HepG2 (cell line): Measurements from ENCODE around the gene PSD4. TPM values are rescaled to one million over a fixed set of nuclear protein-coding genes. Genes with fewer than 3 reads are reported as not detected.

Source experiments
- ATAC-seq: fragments of 200-7000 bp; cut with Tn5 transposase; 3 replicates; pipeline ENCODE4 v1.9.1; 2020; ENCODE audit warnings: mild to moderate bottlenecking, moderate library complexity
- BruUV-seq: library from RNA; stranded (reverse); fragments of 400-500 nt; replicated peaks from 2 replicates; lab custom pipeline; 2021; lab: Mats Ljungman, UMichigan
- CTCF ChIA-PET: fragments of 300-600 bp; formaldehyde crosslinking; extraction: SDS; loops from one replicate; lab custom pipeline; 2021; ENCODE audit warnings: low total read pairs, inconsistent platforms, low intra/inter-chr PET ratio; lab: Yijun Ruan, JAX
- POLR2A ChIA-PET: fragments of 350-600 bp; sonication (Branson Sonifier 250); formaldehyde crosslinking; loops from one replicate; lab custom pipeline; 2020; ENCODE audit warnings: antibody characterized with exemption, inconsistent platforms; lab: Yijun Ruan, JAX
- DNase-seq: peaks from one replicate; pipeline ENCODE4 v3.0.0-alpha.2; 2015; ENCODE audit warnings: low spot score
- FAIRE-seq: peaks from 3 replicates; lab custom pipeline; 2011; peaks lifted over from hg19 to GRCh38; lab: Jason Lieb, UNC
- H2AFZ ChIP-seq: one replicate; pipeline ENCODE4 v1.6.1; 2011; ENCODE audit warnings: low read length, inconsistent platforms
- H3K27ac ChIP-seq: fragments of 300-600 bp; 3 replicates; pipeline ENCODE4 v1.8.0; 2011; ENCODE audit warnings: mixed run types, mild to moderate bottlenecking, mixed read lengths, low read length, inconsistent platforms; ENCODE audit not compliant: insufficient read depth; ENCODE audit errors: extremely low read length
- H3K27me3 ChIP-seq, 2 experiments: fragments of 200-600 bp in 1 of 2; 2 replicates in 1 of 2; 3 replicates in 1 of 2; pipeline versions ENCODE4 v1.6.0 to v1.8.0; 2011; ENCODE audit warnings: low read length in 2 of 2, mild to moderate bottlenecking in 2 of 2, moderate library complexity in 2 of 2, inconsistent platforms in 1 of 2; ENCODE audit not compliant: insufficient read depth in 2 of 2, control insufficient read depth in 1 of 2
- H3K36me3 ChIP-seq, 2 experiments: fragments of 200-600 bp in 1 of 2; replicated peaks in 1 of 2; 2 replicates in 1 of 2; 3 replicates in 1 of 2; pipeline versions ENCODE4 v1.5.1 to v1.8.0; 2011; ENCODE audit warnings: low read length in 2 of 2, inconsistent platforms in 1 of 2; ENCODE audit not compliant: insufficient read depth in 2 of 2, control insufficient read depth in 1 of 2
- H3K4me1 ChIP-seq: 2 replicates; pipeline ENCODE4 v1.5.1; 2012; ENCODE audit warnings: low read length, inconsistent platforms; ENCODE audit not compliant: insufficient read depth
- H3K4me2 ChIP-seq: 2 replicates; pipeline ENCODE4 v1.6.0; 2011; ENCODE audit warnings: low read depth, low read length, inconsistent platforms
- H3K4me3 ChIP-seq, 3 experiments: fragments of 200-600 bp in 1 of 3; sonication (generic), shearing (Covaris generic) in 1 of 3; replicated peaks in 1 of 3; 2 replicates each; pipeline ENCODE4 v1.5.1; 2011 to 2016; ENCODE audit warnings: low read length in 3 of 3, inconsistent platforms in 2 of 3, low read depth in 2 of 3, mild to moderate bottlenecking in 2 of 3, control low read depth in 1 of 3, mixed read lengths in 1 of 3; ENCODE audit not compliant: insufficient read depth in 1 of 3
- H3K79me2 ChIP-seq: one replicate; pipeline ENCODE4 v1.6.1; 2011; ENCODE audit warnings: low read length, inconsistent platforms; ENCODE audit not compliant: insufficient read depth
- H3K9ac ChIP-seq: 2 replicates; pipeline ENCODE4 v1.6.0; 2011; ENCODE audit warnings: mild to moderate bottlenecking, low read depth, low read length, inconsistent platforms; ENCODE audit not compliant: insufficient read depth
- H3K9me3 ChIP-seq: 2 replicates; pipeline ENCODE4 v1.5.1; 2012; ENCODE audit warnings: mild to moderate bottlenecking, low read length
- H4K20me1 ChIP-seq: 2 replicates; pipeline ENCODE4 v1.6.0; 2011; ENCODE audit warnings: inconsistent platforms, mild to moderate bottlenecking, low read length, moderate library complexity; ENCODE audit not compliant: insufficient read depth
- FOXO4 ChIP-seq: sonication (generic); formaldehyde crosslinking; conservative IDR thresholded peaks from 2 replicates; pipeline ENCODE4 v1.8.1; 2023; ENCODE audit warnings: missing genetic modification reagents
- HMG20B ChIP-seq: conservative IDR thresholded peaks from 2 replicates; pipeline ENCODE4 v1.6.1; 2016; ENCODE audit warnings: missing genetic modification reagents, missing compliant biosample characterization
- HNF4G ChIP-seq, 2 experiments: sonication (generic) in 1 of 2; formaldehyde crosslinking in 1 of 2; IDR thresholded peaks; 2 replicates each; pipeline versions ENCODE4 v1.4.0 to v1.6.1; 2011 to 2020; ENCODE audit warnings: borderline replicate concordance in 2 of 2, low read depth in 2 of 2, mild to moderate bottlenecking in 2 of 2, low read length in 1 of 2, missing genetic modification reagents in 1 of 2, moderate library complexity in 1 of 2
- JUNB ChIP-seq: sonication (generic); formaldehyde crosslinking; IDR thresholded peaks from 2 replicates; pipeline ENCODE4 v1.8.0; 2022; ENCODE audit warnings: missing genetic modification reagents, mild to moderate bottlenecking, borderline replicate concordance
- KMT2B ChIP-seq: IDR thresholded peaks from 2 replicates; pipeline ENCODE4 v1.6.1; 2016; ENCODE audit warnings: missing genetic modification reagents, missing compliant biosample characterization
- NR2F6 ChIP-seq, 2 experiments: IDR thresholded peaks; 2 replicates each; pipeline ENCODE4 v1.6.1; 2016; ENCODE audit warnings: antibody characterized with exemption in 1 of 2, mild to moderate bottlenecking in 1 of 2
- SOX6 ChIP-seq, 2 experiments: fragments of 450-650 bp in 1 of 2; sonication (generic) in 1 of 2; formaldehyde crosslinking in 1 of 2; IDR thresholded peaks; 2 replicates each; pipeline versions ENCODE4 v1.4.0 to v1.6.1; 2017 to 2020; ENCODE audit warnings: antibody characterized with exemption in 1 of 2, mild to moderate bottlenecking in 1 of 2, missing genetic modification reagents in 1 of 2
- ZBTB7B ChIP-seq: sonication (generic); formaldehyde crosslinking; IDR thresholded peaks from 2 replicates; pipeline ENCODE4 v1.4.0; 2020; ENCODE audit warnings: missing genetic modification reagents
- WGBS: methylation state at CpG from one replicate; pipeline ENCODE4 v1.1.6; 2017; ENCODE audit warnings: low lambda C conversion rate; 5-methylcytosine and 5-hydroxymethylcytosine counted together
- in situ Hi-C: cut with HindIII; loops from 2 replicates; pipeline ENCODE4 v1.10.0; 2017; ENCODE audit warnings: low pct_unique_long_range_greater_than_20kb; ENCODE audit not compliant: extremely low pct_ligation_motif_present
- intact Hi-C: fragments of 100-400 bp; cut with micrococcal nuclease; formaldehyde crosslinking; loops from one replicate; pipeline ENCODE4 v1.10.0; 2022; ENCODE audit not compliant: unreplicated experiment
- polyA plus RNA-seq, 8 experiments: library from polyadenylated mRNA; depleted of rRNA in 3 of 8; stranded (reverse) in 7 of 8; unstranded in 1 of 8; fragments of >200 nt; fragmentation: Illumina TruSeq in 4 of 8; extraction: Trizol in 4 of 8; gene quantifications; 2 replicates each; pipeline versions ENCODE4 v1.2.1 to v1.2.3, GENCODE V29; 2011 to 2016; ENCODE audit warnings: low read depth in 4 of 8, missing spikeins in 1 of 8, mixed read lengths in 1 of 8; ENCODE audit not compliant: insufficient read depth in 1 of 8
- total RNA-seq, 5 experiments: library from RNA; depleted of rRNA; stranded (reverse); fragments of >200 nt; fragmentation: Illumina TruSeq; extraction: Trizol; gene quantifications; 2 replicates each; pipeline ENCODE4 v1.2.3, GENCODE V29; 2016; ENCODE audit warnings: low read depth in 1 of 5

Gene PSD4
- total and polyA plus RNA-seq, 2 of the 13 experiments (the other 11 are each of a cell fraction or from before 2014, with no cell fraction given), result 5.8 to 9.4 TPM

- TF ChIP-seq ZBTB7B, result no peak
- no peak for TF ChIP-seq JUNB (CRISPR knock-in tag)
- no peak for TF ChIP-seq HMG20B (CRISPR knock-in tag)
- 0 out of 2 replicates have a peak, but pooled peaks have one; percentile 63 for TF ChIP-seq FOXO4
- TF ChIP-seq SOX6 (IDR thresholded peaks at IDR 0.05), result no peak
- 0 out of 2 replicates have a peak, but pooled peaks have one; percentile 9 for TF ChIP-seq SOX6 (CRISPR knock-in tag; IDR thresholded peaks at IDR 0.05)
- in situ Hi-C loops, result no loop called here
- H2AFZ ChIP-seq, result no peak overlapping the region
- H3K27me3 ChIP-seq, result no peaks in the 10 kb centered on the region
- ATAC-seq (no peak), FAIRE-seq (no peak), DNase-seq (no peak)
- H3K4me3 ChIP-seq, result no peak overlapping the region
- peaks cover 43% of the 10 kb centered on the region for H3K4me1 ChIP-seq
- BruUV-seq, result no TSS peak
- POLR2A ChIA-PET, result interaction anchor here (1.5 to 6.4 kb wide), 4 partner anchors 10 to 27 kb away, joined by 3 to 97 read pairs (median 27); no protein-coding TSS in a partner anchor
- CTCF ChIA-PET, result no interaction called here
- H3K79me2 ChIP-seq, result no peaks in the 10 kb centered on the region
- no peak overlapping the region for H3K4me2 ChIP-seq
- H3K9me3 ChIP-seq, result no peaks in the 10 kb centered on the region
- H3K27ac ChIP-seq, result no peak overlapping the region
- 68% methylated on average over 7 of the region's 8 CpGs for WGBS
- intact Hi-C loops, result no loop called here
- H4K20me1 ChIP-seq, result no peaks in the 10 kb centered on the region
- H3K36me3 ChIP-seq, result no peaks in the 10 kb centered on the region; a peak in 1 of 5 replicates
- no peak overlapping the region for H3K9ac ChIP-seq
Measured at GRCh38 chr2:113183264-113183663, 9.5 kb downstream of the PSD4 start.

- Histone ChIP-seq H3K4me1 (peaks cover 43% of the 10 kb centered on the region), H3K79me2 (no peaks in the 10 kb centered on the region), H3K27ac (no peak overlapping the region), H3K27me3 (no peaks in the 10 kb centered on the region), H3K9ac (no peak overlapping the region), H3K36me3 (no peaks in the 10 kb centered on the region; a peak in 1 of 5 replicates), H2AFZ (no peak overlapping the region), H3K4me2 (no peak overlapping the region), H3K9me3 (no peaks in the 10 kb centered on the region), H4K20me1 (no peaks in the 10 kb centered on the region), H3K4me3 (no peak overlapping the region)
- in situ Hi-C loops, result no loop called here
- ATAC-seq, result no peak
- no peak for DNase-seq
- TF ChIP-seq NR2F6 (IDR thresholded peaks at IDR 0.05) (0 out of 2 replicates have a peak, but pooled peaks have one; percentile 23), NR2F6 (CRISPR knock-in tag; IDR thresholded peaks at IDR 0.05) (no peak), HNF4G (IDR thresholded peaks at IDR 0.05; ENCODE audit: borderline replicate concordance, low read depth, low read length) (0 out of 2 replicates have a peak, but pooled peaks have one; percentile 58), HNF4G (CRISPR knock-in tag; IDR thresholded peaks at IDR 0.05; ENCODE audit: borderline replicate concordance, low read depth) (no peak), KMT2B (no peak)
- ChIA-PET POLR2A (interaction anchor here (1.5 to 6.4 kb wide), 4 partner anchors 10 to 27 kb away, joined by 3 to 97 read pairs (median 27); no protein-coding TSS in a partner anchor), CTCF (no interaction called here)
- intact Hi-C loops, result no loop called here
- BruUV-seq, result no TSS peak
- FAIRE-seq, result no peak
- 44% methylated on average over 2 of the region's 2 CpGs for WGBS
Measured at GRCh38 chr2:113183703-113184102, 9.9 kb downstream of the PSD4 start.
